Gastrocnemius medialis (tissue), 4 donors: ENCODE data around the gene FARP1. TPM values are rescaled to one million over a fixed set of nuclear protein-coding genes. Genes with fewer than 3 reads are reported as not detected.

Source experiments
- ATAC-seq, 2 donors: fragments of 150-250 bp; one replicate each; pipeline ENCODE4 v1.9.1; 2016
- DNase-seq, 2 donors: peaks; one replicate each; pipeline ENCODE4 v3.0.0-alpha.2; 2019
- H3K27ac ChIP-seq, 4 donors: fragments of 200-600 bp; sonication (generic); 1 replicate in 1 of 4; 2 replicates in 3 of 4; pipeline ENCODE4 v1.5.1; 2016 to 2018; ENCODE audit warnings: mild to moderate bottlenecking in 2 of 4, moderate library complexity in 1 of 4
- H3K27me3 ChIP-seq, 3 donors: fragments of 200-600 bp; sonication (generic) in 2 of 3; 1 replicate in 1 of 3; 2 replicates in 2 of 3; pipeline versions ENCODE4 v1.5.1 to v1.6.0; 2016 to 2019; ENCODE audit warnings: mild to moderate bottlenecking in 1 of 3, moderate library complexity in 1 of 3
- H3K36me3 ChIP-seq, 2 donors: fragments of 200-600 bp; sonication (generic) in 1 of 2; one replicate each; pipeline ENCODE4 v1.5.1; 2017 to 2018
- H3K4me1 ChIP-seq, 2 donors: fragments of 200-600 bp; sonication (generic) in 1 of 2; one replicate each; pipeline ENCODE4 v1.5.1; 2016 to 2017; ENCODE audit warnings: mild to moderate bottlenecking in 2 of 2
- H3K4me3 ChIP-seq, 4 donors: fragments of 200-600 bp; sonication (generic) in 3 of 4; 1 replicate in 1 of 4; 2 replicates in 3 of 4; pipeline ENCODE4 v1.5.1; 2016 to 2019; ENCODE audit warnings: mild to moderate bottlenecking in 2 of 4
- H3K9me3 ChIP-seq, 3 donors: fragments of 200-600 bp; sonication (generic) in 2 of 3; 1 replicate in 1 of 3; 2 replicates in 2 of 3; pipeline ENCODE4 v1.5.1; 2016 to 2019
- CTCF ChIP-seq, 5 experiments: fragments of 450-650 bp in 3 of 5; fragments of 200-600 bp in 2 of 5; sonication (generic) in 2 of 5; IDR thresholded peaks in 4 of 5; conservative IDR thresholded peaks in 1 of 5; 1 replicate in 4 of 5; 2 replicates in 1 of 5; pipeline ENCODE4 v1.5.1; 2016 to 2019; ENCODE audit warnings: antibody characterized with exemption in 5 of 5, mild to moderate bottlenecking in 3 of 5, moderate library complexity in 3 of 5
- POLR2A ChIP-seq, 2 donors: fragments of 450-650 bp; IDR thresholded peaks; one replicate each; pipeline ENCODE4 v1.6.1; 2017; ENCODE audit warnings: antibody characterized with exemption in 2 of 2, mild to moderate bottlenecking in 2 of 2, moderate library complexity in 2 of 2
- in situ Hi-C, 4 donors: fragments of 200-750 bp; cut with MboI; loops; one replicate each; pipeline versions ENCODE4 v1.15.0 to v1.8.0; 2017; ENCODE audit warnings: low sequenced_read_pairs in 4 of 4
- intact Hi-C: fragments of 100-400 bp; cut with DNase I; formaldehyde crosslinking; loops from one replicate; pipeline ENCODE4 v1.15.1; 2023; ENCODE audit warnings: low total_unique reads
- total RNA-seq, 4 donors: library from RNA; depleted of rRNA; stranded (reverse); fragments of >200 nt; gene quantifications; one replicate each; pipeline versions ENCODE4 v1.1.0 to v1.2.3, GENCODE V29; 2016

FARP1 gene
- total RNA-seq, 4 donors from 2014 or later = 3.5 to 9.8 (median 4.9) TPM

- ATAC-seq (peak in 1 of 2 donors; percentile 17), DNase-seq (peak in 1 of 2 donors; percentile 14)
- no peaks in the 10 kb centered on the region for H3K36me3 ChIP-seq
- no peak for TF ChIP-seq POLR2A (IDR thresholded peaks at IDR 0.05)
- no peak for TF ChIP-seq CTCF (IDR thresholded peaks at IDR 0.05 in 4 of 5, conservative IDR thresholded peaks at IDR 0.05 in 1 of 5)
- peak overlapping the region; percentile 52 to 61 (median 56) for H3K4me3 ChIP-seq
- in situ Hi-C loops = loop anchor here in 2 of 4 donors (10.0 to 25.0 kb wide), 2 partner anchors 513 to 521 kb away; no protein-coding TSS in a partner anchor
- intact Hi-C loops = no loop called here
- no peaks in the 10 kb centered on the region for H3K9me3 ChIP-seq
- H3K4me1 ChIP-seq = peaks cover 2 to 17% of the 10 kb centered on the region in 2 donors
- peak overlapping the region; percentile 10 to 61 (median 45) for H3K27ac ChIP-seq
- H3K27me3 ChIP-seq = peaks cover 0 to 6% (median 0%) of the 10 kb centered on the region in 3 donors
Measured at GRCh38 chr13:98141509-98142379, 1.1 kb upstream of the FARP1 start.

GRCh38 chr13:98143157-98143553, 261 bp downstream of the FARP1 start:
- H3K27ac ChIP-seq = peak overlapping the region; percentile 21 to 66 (median 46)
- intact Hi-C loops (no loop called here), in situ Hi-C loops (loop anchor here in 2 of 4 donors (10.0 to 25.0 kb wide), 2 partner anchors 512 to 519 kb away; no protein-coding TSS in a partner anchor)
- ATAC-seq (peak; percentile 55 to 61), DNase-seq (peak in 1 of 2 donors; percentile 12)
- TF ChIP-seq POLR2A (IDR thresholded peaks at IDR 0.05) = no peak
- no peak for TF ChIP-seq CTCF (IDR thresholded peaks at IDR 0.05 in 4 of 5, conservative IDR thresholded peaks at IDR 0.05 in 1 of 5)
- H3K36me3 ChIP-seq = no peaks in the 10 kb centered on the region
- peak overlapping the region; percentile 53 to 72 (median 58) for H3K4me3 ChIP-seq
- H3K4me1 ChIP-seq = peaks cover 2 to 17% of the 10 kb centered on the region in 2 donors
- H3K9me3 ChIP-seq = no peaks in the 10 kb centered on the region
- H3K27me3 ChIP-seq = peaks cover 0 to 6% (median 0%) of the 10 kb centered on the region in 3 donors

- Histone ChIP-seq H3K27ac (peak overlapping the region; percentile 21 to 66 (median 46)), H3K4me1 (peaks cover 2 to 17% of the 10 kb centered on the region in 2 donors), H3K9me3 (no peaks in the 10 kb centered on the region), H3K27me3 (peaks cover 0 to 6% (median 0%) of the 10 kb centered on the region in 3 donors), H3K4me3 (peak overlapping the region; percentile 53 to 72 (median 58)), H3K36me3 (no peaks in the 10 kb centered on the region)
- in situ Hi-C loops (loop anchor here in 2 of 4 donors (10.0 to 25.0 kb wide), 2 partner anchors 511 to 519 kb away; no protein-coding TSS in a partner anchor), intact Hi-C loops (no loop called here)
- TF ChIP-seq POLR2A (IDR thresholded peaks at IDR 0.05) (no peak), CTCF (IDR thresholded peaks at IDR 0.05 in 4 of 5, conservative IDR thresholded peaks at IDR 0.05 in 1 of 5) (no peak)
- ATAC-seq (peak; percentile 17 to 43), DNase-seq (no peak)
Measured at GRCh38 chr13:98143601-98144026, 720 bp downstream of the FARP1 start.

- ATAC-seq = no peak
Measured at GRCh38 chr13:98144027-98144741, 1.3 kb downstream of the FARP1 start.

More at GRCh38 chr13:98144027-98144741, 1.3 kb downstream of the FARP1 start:
- H3K9me3 ChIP-seq = no peaks in the 10 kb centered on the region
- peaks cover 2 to 17% of the 10 kb centered on the region in 2 donors for H3K4me1 ChIP-seq
- H3K36me3 ChIP-seq = no peaks in the 10 kb centered on the region
- peak overlapping the region; percentile 53 to 72 (median 58) for H3K4me3 ChIP-seq
- in situ Hi-C loops (loop anchor here in 2 of 4 donors (10.0 to 25.0 kb wide), 2 partner anchors 511 to 518 kb away; no protein-coding TSS in a partner anchor), intact Hi-C loops (no loop called here)
- no peak for TF ChIP-seq CTCF (IDR thresholded peaks at IDR 0.05 in 4 of 5, conservative IDR thresholded peaks at IDR 0.05 in 1 of 5)
- H3K27me3 ChIP-seq = peaks cover 0 to 6% (median 0%) of the 10 kb centered on the region in 3 donors
- peak overlapping the region in 3 of 4 donors; percentile 33 to 66 (median 60) for H3K27ac ChIP-seq
- peak in 1 of 2 donors; percentile 12 for DNase-seq
